Hematopoietic multipotent progenitor cell treated with erythropoietin and hydrocortisone succinate and interleukin-3 and kit ligand, for 4 days (in vitro differentiated cells): Measurements from ENCODE around the gene BMERB1.
"Not testable (repeated sequence)": the region's sequence is repeated elsewhere in the genome, so short reads cannot be mapped to it uniquely, and the experiment has no call there.

Experiments used
- DNase-seq: peaks from one replicate; pipeline ENCODE4 v3.0.0-alpha.2; 2015

The BMERB1 gene

DNA sequence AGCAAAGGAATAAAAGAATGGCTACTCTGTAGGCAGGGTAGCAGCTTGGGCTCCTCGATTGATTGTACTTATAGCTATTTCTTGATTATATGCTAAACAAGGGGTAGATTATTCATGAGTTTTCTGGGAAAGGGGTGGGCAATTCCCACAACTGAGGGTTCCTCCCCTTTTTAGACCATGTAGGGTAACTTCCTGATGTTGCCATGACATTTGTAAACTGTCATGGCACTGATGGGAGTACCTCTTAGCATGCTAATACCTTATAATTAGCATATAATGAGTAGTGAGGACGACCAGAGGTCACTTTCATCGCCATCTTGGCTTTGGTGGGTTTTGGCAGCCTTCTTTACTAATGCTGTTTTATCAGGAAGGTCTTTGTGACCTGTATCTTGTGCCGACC lies 136.3 kb downstream of the BMERB1 start:
- not testable (repeated sequence) for DNase-seq

DNA sequence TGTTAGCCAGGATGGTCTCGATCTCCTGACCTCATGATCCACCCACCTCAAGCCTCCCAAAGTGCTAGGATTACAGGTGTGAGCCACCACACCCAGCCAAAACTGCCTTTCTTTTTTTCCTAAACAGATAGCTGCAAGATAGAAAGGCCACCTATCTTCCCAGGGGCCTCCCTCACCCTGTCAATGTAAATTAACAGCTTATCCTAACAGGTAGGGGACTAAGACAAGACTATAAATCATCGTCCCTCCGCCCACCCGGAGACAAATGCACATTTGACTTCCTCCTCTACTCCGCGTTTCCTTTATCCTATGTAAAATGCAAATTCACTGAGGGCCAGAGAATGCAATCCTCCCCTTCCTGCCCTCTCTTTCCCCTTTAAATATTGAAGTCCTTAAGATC lies 137.2 kb downstream of the BMERB1 start:
- DNase-seq = peak; percentile 40

GRCh38 chr16:15572329-15573001 lies 138.1 kb downstream of the BMERB1 start:
- DNase-seq = peak; percentile 26

- DNase-seq = no peak
These were observed 139.0 kb downstream of the BMERB1 start for GRCh38 chr16:15573274-15573895.

DNA sequence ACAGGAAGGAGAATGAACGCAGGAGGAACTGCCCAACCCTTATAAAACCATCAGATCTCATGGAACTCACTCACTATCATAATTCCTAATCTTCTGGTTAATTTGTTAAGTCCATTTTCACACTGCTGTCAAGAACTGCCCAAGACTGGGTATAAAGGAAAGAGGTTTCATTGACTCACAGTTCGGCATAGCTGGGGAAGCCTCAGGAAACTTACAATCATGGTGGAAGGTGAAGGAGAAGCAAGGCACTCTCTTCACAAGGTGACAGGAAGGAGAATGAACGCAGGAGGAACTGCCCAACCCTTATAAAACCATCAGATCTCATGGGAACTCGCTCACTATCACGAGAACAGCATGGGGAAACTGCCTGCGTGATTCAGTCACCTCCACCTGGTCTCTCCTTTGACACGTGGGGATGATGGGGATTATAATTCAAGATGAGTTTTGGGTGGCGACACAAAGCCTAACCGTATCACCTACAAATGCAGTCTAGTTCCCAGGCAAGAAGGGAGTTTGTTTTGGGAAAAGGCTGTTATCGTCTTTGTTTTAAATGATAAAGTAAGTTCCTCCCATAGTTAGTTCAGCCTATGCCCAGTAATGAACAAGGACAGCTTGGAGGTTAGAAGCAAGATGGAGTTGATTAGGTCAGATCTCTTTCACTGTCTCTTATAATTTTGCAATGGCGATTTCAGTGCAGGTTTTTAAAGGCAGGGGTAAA lies 139.7 kb downstream of the BMERB1 start:
- not testable (repeated sequence) for DNase-seq

DNA sequence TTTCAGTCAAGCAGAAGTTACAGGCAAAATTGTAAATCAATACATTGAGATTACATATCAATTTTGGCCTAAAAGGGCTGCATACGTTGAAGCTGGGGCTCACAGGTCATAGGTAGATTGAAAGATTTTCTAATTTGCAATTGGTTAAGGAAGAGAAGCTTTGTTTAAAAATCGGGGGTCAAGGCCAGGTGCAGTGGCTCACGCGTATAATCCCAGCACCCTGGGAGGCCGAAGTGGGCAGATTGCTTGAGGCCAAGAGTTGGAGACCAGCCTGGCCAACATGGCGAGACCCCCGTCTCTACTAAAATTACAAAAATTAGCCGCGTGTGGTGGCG lies 140.2 kb downstream of the BMERB1 start:
- DNase-seq = no peak

DNA sequence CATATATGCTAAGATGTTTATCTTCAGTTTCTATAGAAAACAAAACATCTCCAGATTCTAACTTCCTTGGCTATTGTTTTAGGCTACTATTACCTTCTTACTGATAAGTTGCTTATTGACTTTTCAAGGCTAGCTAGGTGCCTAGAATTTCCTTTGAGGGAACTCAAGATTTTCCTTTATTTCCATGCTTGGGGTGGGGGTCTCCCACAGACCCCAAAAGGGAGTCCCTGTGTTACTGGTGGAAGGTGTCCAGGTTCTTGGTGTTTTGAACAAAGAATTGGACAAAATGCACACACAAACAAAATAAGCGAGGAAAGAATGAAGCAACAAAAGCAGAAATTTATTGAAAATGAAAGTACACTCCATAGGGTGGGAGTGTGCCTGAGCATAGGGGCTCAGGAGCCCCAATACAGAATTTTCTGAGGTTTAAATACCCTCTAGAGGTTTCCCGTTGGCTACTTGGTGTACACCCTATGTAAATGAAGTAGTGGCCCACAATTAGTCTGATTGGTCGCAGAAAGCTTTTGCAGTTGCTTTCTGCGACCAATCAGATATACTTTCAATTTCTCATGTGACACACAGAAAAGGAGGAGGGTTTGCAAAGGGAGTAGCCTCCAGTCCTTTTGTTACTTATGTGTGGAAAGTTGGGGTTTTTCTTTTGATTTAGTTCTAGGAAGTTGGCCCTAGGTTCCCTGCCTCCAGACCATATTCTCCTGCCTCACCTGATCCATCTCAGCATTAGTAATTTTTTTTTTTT lies 141.1 kb downstream of the BMERB1 start:
- DNase-seq = peak; percentile 55

- peak; percentile 48 for DNase-seq
These were observed 142.9 kb downstream of the BMERB1 start for GRCh38 chr16:15576960-15577958.

DNA sequence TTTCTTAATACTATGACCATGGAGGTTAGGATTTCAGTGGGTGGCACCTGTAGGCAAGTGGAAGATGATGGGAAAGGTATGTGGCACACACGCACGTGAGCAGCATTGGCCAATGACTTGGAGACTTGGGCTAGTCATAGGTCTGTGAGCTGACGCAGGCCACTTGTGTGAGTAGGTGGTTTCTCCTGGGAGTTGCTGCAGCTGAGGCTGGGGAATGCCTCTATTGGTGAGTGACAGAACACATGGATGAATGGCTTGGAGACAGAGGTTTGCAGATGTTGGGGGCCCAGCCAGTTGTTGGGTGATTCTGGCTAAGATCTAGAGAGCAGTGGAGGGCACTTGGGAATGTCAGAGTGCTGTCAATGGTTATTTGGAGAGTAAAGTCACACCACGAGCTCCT lies 144.4 kb downstream of the BMERB1 start:
- no peak for DNase-seq

DNA sequence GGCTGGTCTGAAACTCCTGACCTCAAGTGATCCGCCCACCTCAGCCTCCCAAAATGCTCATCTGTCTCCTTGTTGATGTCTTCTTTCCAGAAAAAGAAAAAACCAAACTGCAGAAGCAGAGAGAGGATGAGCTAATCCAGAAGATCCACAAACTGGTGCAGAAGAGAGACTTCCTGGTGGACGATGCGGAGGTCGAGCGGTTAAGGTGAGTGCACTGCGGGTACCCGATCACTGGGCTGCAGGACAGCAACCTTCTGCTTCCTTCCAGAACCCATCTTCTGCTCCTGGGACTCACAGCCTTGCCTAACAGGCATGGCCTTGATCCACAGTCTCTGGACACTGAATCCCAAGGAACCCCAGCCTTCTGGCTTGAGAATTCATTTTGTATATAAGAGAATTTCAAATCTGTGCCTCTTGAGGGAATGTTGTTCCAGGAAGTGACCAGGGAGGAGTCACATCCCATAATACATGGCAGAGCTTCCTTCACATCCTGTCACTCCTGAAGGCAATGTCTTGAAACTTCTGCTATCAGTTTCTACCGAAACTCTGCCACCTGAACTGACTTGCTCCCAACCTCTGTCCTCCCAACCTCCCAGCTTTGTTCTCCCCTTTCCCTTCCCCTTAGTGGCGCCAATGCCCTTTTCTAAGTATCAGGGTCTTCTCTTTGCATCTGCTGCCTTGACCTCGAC lies 146.9 kb downstream of the BMERB1 start:
- no peak for DNase-seq

- DNase-seq = peak; percentile 32
These were observed 149.1 kb downstream of the BMERB1 start for GRCh38 chr16:15583526-15583925.

- no peak for DNase-seq
These were observed 151.6 kb downstream of the BMERB1 start for GRCh38 chr16:15585956-15586355.

DNA sequence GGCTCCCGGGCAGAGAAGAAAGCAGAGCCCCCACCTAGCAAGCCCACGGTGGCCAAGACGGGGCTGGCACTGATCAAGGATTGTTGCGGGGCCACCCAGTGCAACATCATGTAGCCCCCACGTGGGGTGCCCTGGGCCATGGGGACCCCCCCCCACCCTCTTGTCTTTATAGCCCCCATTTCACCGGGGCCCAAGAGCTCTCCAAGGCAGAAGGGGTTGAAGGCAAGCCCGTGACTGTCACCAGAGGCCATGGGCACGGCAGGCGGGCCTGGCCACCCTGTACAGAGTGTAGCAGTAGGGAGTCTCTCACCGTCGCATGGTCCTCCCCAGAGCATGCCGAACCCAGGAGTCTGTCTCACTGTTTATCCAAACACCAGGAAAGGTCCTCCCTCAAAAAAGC lies 152.3 kb downstream of the BMERB1 start:
- DNase-seq = no peak

GRCh38 chr16:15587152-15587825 lies 152.9 kb downstream of the BMERB1 start:
- DNase-seq = no peak

GRCh38 chr16:15592324-15592723 lies 157.9 kb downstream of the BMERB1 start:
- DNase-seq = peak; percentile 38

DNA sequence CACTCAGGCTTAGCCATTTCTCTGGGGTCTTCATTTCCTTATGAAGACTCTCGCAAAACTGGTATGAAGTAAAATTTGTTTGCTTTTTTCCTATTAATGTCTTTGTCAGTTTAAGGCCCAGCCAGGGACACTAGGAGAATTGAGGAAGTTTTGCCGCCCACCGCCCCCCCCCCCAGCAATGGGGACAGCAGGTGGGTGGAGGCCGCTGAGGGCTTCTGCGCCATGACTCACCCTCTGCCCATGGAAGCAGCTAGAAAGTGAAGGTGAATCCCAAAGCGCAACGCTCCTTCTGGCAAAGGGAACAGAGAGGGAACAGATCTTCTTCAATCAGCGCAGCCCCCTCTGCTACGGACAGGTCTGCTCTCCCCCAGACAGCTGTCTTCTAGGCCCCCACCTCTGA lies 158.8 kb downstream of the BMERB1 start:
- no peak for DNase-seq

DNA sequence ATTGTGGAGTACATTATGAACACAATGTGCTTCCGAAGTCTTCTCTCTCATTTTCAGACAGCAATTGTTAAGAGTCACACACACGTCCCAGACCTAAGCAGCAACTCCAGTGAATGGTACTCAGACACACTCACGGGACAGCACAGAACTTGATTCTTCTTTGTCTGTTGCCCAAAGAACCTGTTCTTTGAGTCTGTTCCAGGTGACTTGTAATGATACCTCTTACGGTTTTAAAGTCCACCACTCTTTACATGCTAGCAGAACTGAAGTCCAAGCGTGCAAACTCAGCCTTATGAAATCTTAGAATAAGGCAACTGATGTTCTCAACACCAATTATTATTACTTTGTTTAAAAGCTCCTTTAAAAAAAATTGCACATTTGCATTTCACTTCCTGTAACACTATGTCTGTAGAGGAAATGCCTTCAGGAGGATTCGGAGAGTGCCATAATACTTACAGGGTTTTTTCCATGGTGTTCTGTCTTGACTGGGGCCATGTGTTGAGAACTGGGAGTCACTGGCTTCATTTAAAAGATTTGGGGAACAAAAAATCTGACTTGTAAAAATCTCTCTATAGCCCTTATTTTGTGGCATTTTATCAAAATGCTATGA lies 160.4 kb downstream of the BMERB1 start:
- DNase-seq = no peak

DNA sequence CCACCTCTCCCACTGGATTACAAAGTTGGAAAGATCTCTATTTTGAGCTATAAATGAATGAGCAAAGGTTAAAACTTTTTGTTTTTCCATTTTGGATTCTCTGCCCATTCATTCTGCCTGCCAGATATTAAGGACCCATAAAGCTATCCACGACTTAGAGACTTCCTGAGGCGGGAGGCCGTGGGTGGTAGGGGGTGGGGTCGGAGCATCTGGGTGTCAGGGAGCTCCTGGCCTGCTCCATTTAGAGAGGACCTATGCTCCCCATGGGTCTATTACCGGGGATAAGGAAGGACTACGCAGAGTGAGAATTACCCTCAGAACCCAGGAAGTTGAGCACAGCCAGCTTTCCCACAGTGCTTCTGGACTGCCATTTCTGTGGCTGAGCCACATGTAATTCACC lies 162.7 kb downstream of the BMERB1 start:
- no peak for DNase-seq

- DNase-seq = no peak
These were observed 163.6 kb downstream of the BMERB1 start for GRCh38 chr16:15597822-15598647.
